ENCODE results near the gene LRRC49.

The LRRC49 gene

DNA sequence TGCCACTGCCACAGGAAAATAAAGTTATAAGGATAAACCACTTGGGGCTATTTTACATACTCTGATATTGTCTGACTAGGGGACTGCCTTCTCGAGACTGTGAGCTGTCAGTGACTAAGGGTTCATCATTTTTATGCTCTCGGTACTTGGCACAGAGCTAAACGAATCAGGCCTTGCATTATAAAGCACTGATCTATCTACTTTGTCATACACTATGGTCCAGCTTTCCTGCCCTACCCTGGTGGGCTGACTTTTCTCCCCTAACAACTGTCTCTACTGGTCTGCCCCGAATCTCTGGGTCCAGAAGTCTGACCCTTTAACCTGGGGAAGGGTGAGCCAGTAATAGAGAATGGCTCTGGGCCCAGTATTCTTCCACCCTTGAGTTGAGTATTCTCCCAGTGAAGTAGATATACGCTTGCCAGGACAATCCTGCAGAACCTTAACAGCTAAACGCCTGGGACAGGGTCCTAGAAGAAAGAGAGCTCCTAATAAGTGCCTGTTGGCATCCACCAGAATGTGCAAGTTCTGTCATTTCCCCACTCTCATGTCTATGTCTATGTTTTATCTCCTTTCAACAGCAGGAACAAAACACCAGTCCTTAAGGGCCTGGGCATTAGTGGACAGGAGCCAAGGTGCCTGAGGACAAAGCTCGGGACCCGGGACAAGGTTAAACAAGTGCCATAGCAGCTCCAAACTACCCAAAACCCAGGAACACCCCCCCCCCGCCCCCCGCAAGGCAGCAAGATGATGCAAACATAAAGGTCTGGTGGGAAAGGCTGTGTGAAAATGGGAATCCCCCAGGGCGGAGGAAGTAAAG is 39.9 kb upstream of the LRRC49 start:
- Histone ChIP-seq H3K9me3 (ENCODE audit: control insufficient read depth, insufficient read depth, low read length) (no peaks in the 10 kb centered on the region), H3K9me2 (replicated peaks; ENCODE audit: control insufficient read depth, low read length) (no peaks in the 10 kb centered on the region), H4K20me1 (ENCODE audit: control insufficient read depth, insufficient read depth, low read depth, low read length) (no peaks in the 10 kb centered on the region), H3K4me3 (ENCODE audit: low read length) (no peak overlapping the region), H3K36me3 (ENCODE audit: control insufficient read depth, low read length) (no peaks in the 10 kb centered on the region), H3K79me2 (ENCODE audit: control insufficient read depth, low read length) (no peaks in the 10 kb centered on the region), H3K4me1 (ENCODE audit: control insufficient read depth, low read length) (no peaks in the 10 kb centered on the region), H3K4me2 (ENCODE audit: low read length) (no peak overlapping the region), H3K27me3 (ENCODE audit: control insufficient read depth, low read length) (peaks cover 5% of the 10 kb centered on the region; the same call in 1 of the 2 replicates), H3K27ac (ENCODE audit: low read depth, low read length) (no peak overlapping the region), H3F3A (ENCODE audit: control insufficient read depth, insufficient read depth) (no peaks in the 10 kb centered on the region)
- TF ChIP-seq, protein P1, sequence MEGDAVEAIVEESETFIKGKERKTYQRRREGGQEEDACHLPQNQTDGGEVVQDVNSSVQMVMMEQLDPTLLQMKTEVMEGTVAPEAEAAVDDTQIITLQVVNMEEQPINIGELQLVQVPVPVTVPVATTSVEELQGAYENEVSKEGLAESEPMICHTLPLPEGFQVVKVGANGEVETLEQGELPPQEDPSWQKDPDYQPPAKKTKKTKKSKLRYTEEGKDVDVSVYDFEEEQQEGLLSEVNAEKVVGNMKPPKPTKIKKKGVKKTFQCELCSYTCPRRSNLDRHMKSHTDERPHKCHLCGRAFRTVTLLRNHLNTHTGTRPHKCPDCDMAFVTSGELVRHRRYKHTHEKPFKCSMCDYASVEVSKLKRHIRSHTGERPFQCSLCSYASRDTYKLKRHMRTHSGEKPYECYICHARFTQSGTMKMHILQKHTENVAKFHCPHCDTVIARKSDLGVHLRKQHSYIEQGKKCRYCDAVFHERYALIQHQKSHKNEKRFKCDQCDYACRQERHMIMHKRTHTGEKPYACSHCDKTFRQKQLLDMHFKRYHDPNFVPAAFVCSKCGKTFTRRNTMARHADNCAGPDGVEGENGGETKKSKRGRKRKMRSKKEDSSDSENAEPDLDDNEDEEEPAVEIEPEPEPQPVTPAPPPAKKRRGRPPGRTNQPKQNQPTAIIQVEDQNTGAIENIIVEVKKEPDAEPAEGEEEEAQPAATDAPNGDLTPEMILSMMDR (IDR thresholded peaks at IDR 0.05; ENCODE audit: low read depth, low read length, poor library complexity, severe bottlenecking): no peak
- no peak for TF ChIP-seq EZH2phosphoT487 (IDR thresholded peaks at IDR 0.05; ENCODE audit: borderline replicate concordance, low read length)

DNA sequence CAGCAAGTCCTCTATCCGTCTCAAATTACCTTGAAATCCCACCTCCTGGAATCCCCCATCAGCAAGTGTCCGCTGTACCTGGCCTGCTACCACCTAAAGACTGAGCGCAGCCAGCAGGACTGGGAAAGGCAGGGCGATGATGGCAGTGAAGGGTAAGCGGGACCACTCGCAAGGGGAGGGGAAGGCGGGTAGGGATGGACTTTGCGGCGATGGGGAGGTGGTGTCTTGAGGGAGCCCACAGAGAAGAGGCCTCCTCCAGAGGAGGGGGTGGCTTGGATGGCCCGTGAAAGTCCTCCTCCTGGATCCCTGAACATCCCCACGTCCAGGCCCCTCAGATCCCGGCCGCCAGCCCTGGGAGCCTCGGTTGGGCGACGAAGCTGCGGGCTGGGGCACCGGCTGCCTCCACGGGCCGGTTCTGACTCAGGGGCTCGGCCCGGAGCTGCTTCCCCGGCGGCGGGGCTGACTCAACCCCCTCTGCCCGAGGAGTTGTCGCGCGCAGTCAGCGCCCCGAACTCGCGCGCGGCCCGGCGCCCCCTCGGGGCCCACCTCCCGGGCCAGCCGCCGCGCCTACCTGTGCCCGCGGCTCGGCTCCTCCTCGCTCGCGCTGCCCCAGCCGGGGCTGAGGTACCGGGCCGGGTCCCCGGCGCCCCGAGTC is 39.2 kb upstream of the LRRC49 start:
- Histone ChIP-seq H3K4me2 (ENCODE audit: low read length) (no peak overlapping the region), H3K4me3 (ENCODE audit: low read length) (no peak overlapping the region)

DNA sequence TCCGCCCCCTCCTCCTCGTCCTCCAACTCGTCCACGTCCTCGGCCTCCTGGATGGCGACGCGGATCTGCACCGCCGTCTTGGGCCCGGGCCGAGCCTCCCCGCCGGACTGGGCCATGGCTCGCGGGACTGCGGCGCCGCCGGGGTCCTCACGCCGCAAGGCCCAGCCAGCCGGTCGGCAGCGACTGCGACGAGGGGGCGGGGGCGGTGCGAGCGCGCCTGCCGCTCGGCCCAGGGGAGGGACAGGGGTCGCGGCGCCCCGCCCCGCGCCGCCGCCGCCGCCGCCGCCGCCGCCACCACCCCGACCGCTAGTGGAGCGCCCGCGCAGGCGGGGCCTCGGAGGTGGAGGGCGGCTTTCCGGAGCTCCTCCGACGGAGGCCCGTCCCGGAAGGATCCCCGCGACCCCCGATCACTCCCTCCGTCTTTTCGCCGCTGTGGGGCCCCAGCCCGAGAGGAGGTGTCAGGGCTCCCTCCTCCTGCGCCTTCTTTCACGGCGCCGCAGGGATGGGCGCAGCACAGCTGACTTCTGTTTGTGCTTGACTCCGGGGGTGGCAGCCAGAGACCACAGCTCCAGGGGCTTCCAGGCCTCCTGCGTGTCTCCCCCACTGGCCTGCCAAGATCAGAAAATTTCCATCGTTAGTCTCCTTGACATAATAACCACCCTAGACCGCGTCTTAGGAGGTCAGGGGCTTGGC is 38.5 kb upstream of the LRRC49 start, which contains the start of gene LARP6:
TSS of gene LARP6 (minus strand) at position 185 of the 693 bp plus-strand sequence. CDS start at position 116, 69 bp downstream.
- no peak within 1 kb of the TSS for H3K4me3 ChIP-seq (ENCODE audit: low read length)
- H3K4me2 ChIP-seq (ENCODE audit: low read length): no peak within 1 kb of the TSS
- no peak within 1 kb of the TSS for H3K27ac ChIP-seq (ENCODE audit: low read depth, low read length)

More for the DNA sequence above, 39.2 kb upstream of the LRRC49 start:
- H3K27me3 ChIP-seq (ENCODE audit: control insufficient read depth, low read length): peaks cover 5% of the 10 kb centered on the region; the same call in 1 of the 2 replicates
- no peaks in the 10 kb centered on the region for H3K79me2 ChIP-seq (ENCODE audit: control insufficient read depth, low read length)
- TF ChIP-seq, protein P1 (IDR thresholded peaks at IDR 0.05; ENCODE audit: low read depth, low read length, poor library complexity, severe bottlenecking): no peak
- no peak for TF ChIP-seq EZH2phosphoT487 (IDR thresholded peaks at IDR 0.05; ENCODE audit: borderline replicate concordance, low read length)
- H3K27ac ChIP-seq (ENCODE audit: low read depth, low read length): no peak overlapping the region
- no peaks in the 10 kb centered on the region for H3K36me3 ChIP-seq (ENCODE audit: control insufficient read depth, low read length)
- no peaks in the 10 kb centered on the region for H3K9me3 ChIP-seq (ENCODE audit: control insufficient read depth, insufficient read depth, low read length)
- no peaks in the 10 kb centered on the region for H3K4me1 ChIP-seq (ENCODE audit: control insufficient read depth, low read length)
- no peaks in the 10 kb centered on the region for H3K9me2 ChIP-seq (replicated peaks; ENCODE audit: control insufficient read depth, low read length)
- no peaks in the 10 kb centered on the region for H4K20me1 ChIP-seq (ENCODE audit: control insufficient read depth, insufficient read depth, low read depth, low read length)
- no peaks in the 10 kb centered on the region for H3F3A ChIP-seq (ENCODE audit: control insufficient read depth, insufficient read depth)

More for the DNA sequence above, 38.5 kb upstream of the LRRC49 start, which contains the start of gene LARP6:
- Histone ChIP-seq H3K9me2 (replicated peaks; ENCODE audit: control insufficient read depth, low read length) (no peaks in the 10 kb centered on the region), H3K79me2 (ENCODE audit: control insufficient read depth, low read length) (no peaks in the 10 kb centered on the region), H3K27me3 (ENCODE audit: control insufficient read depth, low read length) (peaks cover 5% of the 10 kb centered on the region; the same call in 1 of the 2 replicates), H3K9me3 (ENCODE audit: control insufficient read depth, insufficient read depth, low read length) (no peaks in the 10 kb centered on the region), H3F3A (ENCODE audit: control insufficient read depth, insufficient read depth) (no peaks in the 10 kb centered on the region), H3K4me1 (ENCODE audit: control insufficient read depth, low read length) (no peaks in the 10 kb centered on the region), H4K20me1 (ENCODE audit: control insufficient read depth, insufficient read depth, low read depth, low read length) (no peaks in the 10 kb centered on the region), H3K36me3 (ENCODE audit: control insufficient read depth, low read length) (no peaks in the 10 kb centered on the region)
- TF ChIP-seq EZH2phosphoT487 (IDR thresholded peaks at IDR 0.05; ENCODE audit: borderline replicate concordance, low read length): no peak
- TF ChIP-seq, protein P1 (IDR thresholded peaks at IDR 0.05; ENCODE audit: low read depth, low read length, poor library complexity, severe bottlenecking): no peak
